NCI-H1048 (cell line): ENCODE results near the gene CRYBA1.
A peak's percentile ranks its signal among the peaks of the same experiment; 100 is the strongest.

ENCODE experiments used
- DNase-seq: peaks from one replicate; lab custom pipeline; 2025; lab: John Stamatoyannopoulos, UW

Gene CRYBA1

GRCh38 chr17:29279397-29280070 lies 32.9 kb downstream of the CRYBA1 start:
- no peak for DNase-seq

- no peak for DNase-seq
Observed at GRCh38 chr17:29283496-29283895, 36.8 kb downstream of the CRYBA1 start.

GRCh38 chr17:29283961-29284360 lies 37.3 kb downstream of the CRYBA1 start:
- no peak for DNase-seq

GRCh38 chr17:29289852-29290251 lies 43.2 kb downstream of the CRYBA1 start:
- DNase-seq = no peak

GRCh38 chr17:29291163-29291752 lies 44.6 kb downstream of the CRYBA1 start:
- DNase-seq = no peak

- DNase-seq = no peak
Observed at GRCh38 chr17:29292071-29292991, 45.7 kb downstream of the CRYBA1 start.

GRCh38 chr17:29292992-29293889 lies 46.6 kb downstream of the CRYBA1 start:
- no peak for DNase-seq

GRCh38 chr17:29293890-29294579 lies 47.4 kb downstream of the CRYBA1 start, which contains the start of gene NUFIP2:
TSS of gene NUFIP2 (minus strand) at chr17:29294148. CDS start at chr17:29294059, 89 bp downstream.
- DNase-seq = peak; percentile 90

GRCh38 chr17:29294580-29294900 lies 47.9 kb downstream of the CRYBA1 start:
- DNase-seq = no peak

GRCh38 chr17:29295420-29295819 lies 48.8 kb downstream of the CRYBA1 start:
- DNase-seq = no peak

GRCh38 chr17:29299031-29299430 lies 52.4 kb downstream of the CRYBA1 start:
- no peak for DNase-seq

GRCh38 chr17:29303386-29303785 lies 56.7 kb downstream of the CRYBA1 start:
- no peak for DNase-seq
